Measurements from ENCODE around the gene COL5A2.

GRCh38 chr2:189144700-189145211 lies 34.8 kb downstream of the COL5A2 start:
- TF ChIP-seq REST (IDR thresholded peaks at IDR 0.05) (no peak), ZBTB33 (IDR thresholded peaks at IDR 0.05) (no peak), CTCF (IDR thresholded peaks at IDR 0.05; ENCODE audit: low read depth, low read length, missing input control) (no peak), TAF1 (conservative IDR thresholded peaks at IDR 0.05) (no peak), EGR1 (IDR thresholded peaks at IDR 0.05; ENCODE audit: low read depth in 2 of 2) (no peak), MAX (IDR thresholded peaks at IDR 0.05) (no peak), RAD21 (IDR thresholded peaks at IDR 0.05) (no peak), GABPA (IDR thresholded peaks at IDR 0.05 in 1 of 2, conservative IDR thresholded peaks at IDR 0.05 in 1 of 2) (no peak), JUND (IDR thresholded peaks at IDR 0.05) (no peak), YY1 (IDR thresholded peaks at IDR 0.05) (no peak), ATF3 (IDR thresholded peaks at IDR 0.05) (no peak), RXRA (IDR thresholded peaks at IDR 0.05) (no peak)
